Right atrium auricular region (tissue), 2 donors: ENCODE measurements around the gene GRK1. TPM values are rescaled to one million over a fixed set of nuclear protein-coding genes. Genes with fewer than 3 reads are reported as not detected.

Experiments
- DNase-seq: peaks from one replicate; pipeline ENCODE4 v3.0.0-alpha.2; 2019; ENCODE audit warnings: low spot score
- H3K27ac ChIP-seq, 2 donors: fragments of 200-600 bp; sonication (generic); 1 replicate in 1 of 2; 2 replicates in 1 of 2; pipeline ENCODE4 v1.5.1; 2016 to 2019
- H3K27me3 ChIP-seq, 2 donors: fragments of 200-600 bp; sonication (generic); one replicate each; pipeline versions ENCODE4 v1.5.1 to v1.6.0; 2017 to 2019
- H3K36me3 ChIP-seq: fragments of 200-600 bp; sonication (generic); one replicate; pipeline ENCODE4 v1.5.1; 2016
- H3K4me1 ChIP-seq, 2 donors: fragments of 200-600 bp; sonication (generic); one replicate each; pipeline versions ENCODE4 v1.5.1 to v1.6.0; 2017 to 2019
- H3K4me3 ChIP-seq, 2 donors: fragments of 200-600 bp; sonication (generic); 1 replicate in 1 of 2; 2 replicates in 1 of 2; pipeline ENCODE4 v1.5.1; 2017 to 2019; ENCODE audit warnings: mild to moderate bottlenecking in 1 of 2, moderate library complexity in 1 of 2
- H3K9me3 ChIP-seq, 2 donors: fragments of 200-600 bp; sonication (generic); one replicate each; pipeline ENCODE4 v1.5.1; 2019
- total RNA-seq, 2 donors: library from RNA; depleted of rRNA; stranded (reverse); fragments of >200 nt; gene quantifications; one replicate each; pipeline ENCODE4 v1.1.0, GENCODE V29; 2016
- TF ChIP-seq, protein P1 (sequence below), 2 donors: fragments of 200-600 bp; sonication (generic); IDR thresholded peaks; one replicate each; pipeline ENCODE4 v1.5.1; 2019; ENCODE audit warnings: antibody characterized with exemption in 2 of 2

GRK1 gene
- total RNA-seq, 2 donors from 2014 or later: not detected

DNA sequence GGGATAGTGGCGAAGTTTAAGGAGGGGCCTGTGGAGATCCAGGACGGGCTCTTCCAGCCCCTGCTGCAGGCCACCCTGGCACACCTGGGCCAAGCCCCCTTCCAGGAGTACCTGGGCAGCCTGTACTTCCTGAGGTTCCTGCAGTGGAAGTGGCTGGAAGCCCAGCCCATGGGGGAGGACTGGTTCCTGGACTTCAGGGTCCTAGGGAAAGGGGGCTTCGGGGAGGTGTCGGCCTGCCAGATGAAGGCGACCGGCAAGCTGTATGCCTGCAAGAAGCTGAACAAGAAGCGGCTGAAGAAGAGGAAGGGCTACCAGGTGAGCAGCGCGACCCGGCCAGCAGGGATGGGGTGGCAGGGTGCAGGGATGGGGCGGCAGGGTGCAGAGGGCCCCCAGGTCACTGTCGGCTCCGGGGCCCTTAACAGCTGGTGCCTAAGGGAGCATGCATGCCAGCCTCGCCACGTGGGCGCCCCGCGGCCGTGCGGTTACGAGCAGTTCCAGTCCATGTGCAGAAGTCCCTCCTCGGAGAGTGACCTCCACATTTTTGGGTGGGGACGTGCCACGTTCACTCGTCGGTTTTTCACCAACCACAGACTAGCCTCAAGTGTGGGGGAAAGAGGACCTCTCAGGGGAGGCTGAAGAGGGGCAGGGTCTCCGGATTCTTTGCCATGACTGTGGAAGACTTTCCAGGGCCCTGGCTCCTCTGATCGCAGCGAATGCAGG is 912 bp downstream of the GRK1 start:
- TF ChIP-seq, protein P1, sequence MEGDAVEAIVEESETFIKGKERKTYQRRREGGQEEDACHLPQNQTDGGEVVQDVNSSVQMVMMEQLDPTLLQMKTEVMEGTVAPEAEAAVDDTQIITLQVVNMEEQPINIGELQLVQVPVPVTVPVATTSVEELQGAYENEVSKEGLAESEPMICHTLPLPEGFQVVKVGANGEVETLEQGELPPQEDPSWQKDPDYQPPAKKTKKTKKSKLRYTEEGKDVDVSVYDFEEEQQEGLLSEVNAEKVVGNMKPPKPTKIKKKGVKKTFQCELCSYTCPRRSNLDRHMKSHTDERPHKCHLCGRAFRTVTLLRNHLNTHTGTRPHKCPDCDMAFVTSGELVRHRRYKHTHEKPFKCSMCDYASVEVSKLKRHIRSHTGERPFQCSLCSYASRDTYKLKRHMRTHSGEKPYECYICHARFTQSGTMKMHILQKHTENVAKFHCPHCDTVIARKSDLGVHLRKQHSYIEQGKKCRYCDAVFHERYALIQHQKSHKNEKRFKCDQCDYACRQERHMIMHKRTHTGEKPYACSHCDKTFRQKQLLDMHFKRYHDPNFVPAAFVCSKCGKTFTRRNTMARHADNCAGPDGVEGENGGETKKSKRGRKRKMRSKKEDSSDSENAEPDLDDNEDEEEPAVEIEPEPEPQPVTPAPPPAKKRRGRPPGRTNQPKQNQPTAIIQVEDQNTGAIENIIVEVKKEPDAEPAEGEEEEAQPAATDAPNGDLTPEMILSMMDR (IDR thresholded peaks at IDR 0.05): no peak
- Histone ChIP-seq H3K9me3 (no peaks in the 10 kb centered on the region), H3K4me1 (no peaks in the 10 kb centered on the region), H3K36me3 (no peaks in the 10 kb centered on the region), H3K27ac (no peak overlapping the region), H3K27me3 (no peaks in the 10 kb centered on the region), H3K4me3 (no peak overlapping the region)
- DNase-seq: no peak

- H3K27me3 ChIP-seq: no peaks in the 10 kb centered on the region
- H3K4me3 ChIP-seq: no peak overlapping the region
- no peak for DNase-seq
- no peaks in the 10 kb centered on the region for H3K9me3 ChIP-seq
- no peaks in the 10 kb centered on the region for H3K4me1 ChIP-seq
- H3K36me3 ChIP-seq: no peaks in the 10 kb centered on the region
- TF ChIP-seq, protein P1 (IDR thresholded peaks at IDR 0.05): no peak
- H3K27ac ChIP-seq: no peak overlapping the region
Measured at GRCh38 chr13:113668491-113668971, 1.5 kb downstream of the GRK1 start.

DNA sequence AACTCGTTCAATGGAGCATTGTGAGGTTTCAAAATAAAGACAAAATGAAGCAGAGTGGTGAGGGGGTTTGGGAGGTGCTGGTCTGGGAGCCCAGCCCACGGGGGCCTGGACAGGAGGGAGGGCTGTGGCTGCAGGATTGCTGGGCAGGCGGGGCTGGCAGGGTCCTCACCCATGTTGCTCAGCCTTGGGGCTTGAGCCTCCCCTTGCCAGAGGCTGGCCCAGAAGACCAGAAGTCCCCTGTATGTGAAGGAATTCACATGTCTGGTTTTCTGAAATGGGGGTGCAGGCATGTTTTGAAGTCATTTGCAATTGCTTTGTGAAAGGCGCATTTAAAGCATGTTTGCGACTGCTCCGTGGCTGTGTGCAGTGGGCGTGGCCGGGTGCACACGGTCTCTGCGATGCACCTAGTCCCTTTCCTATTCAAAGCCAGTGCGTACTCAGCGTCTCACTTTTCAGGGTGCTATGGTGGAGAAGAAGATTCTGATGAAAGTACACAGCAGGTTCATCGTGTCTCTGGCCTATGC is 2.3 kb downstream of the GRK1 start:
- TF ChIP-seq, protein P1 (IDR thresholded peaks at IDR 0.05): no peak
- no peak for DNase-seq
- Histone ChIP-seq H3K27ac (no peak overlapping the region), H3K27me3 (no peaks in the 10 kb centered on the region), H3K4me1 (no peaks in the 10 kb centered on the region), H3K4me3 (no peak overlapping the region), H3K9me3 (no peaks in the 10 kb centered on the region), H3K36me3 (no peaks in the 10 kb centered on the region)

DNA sequence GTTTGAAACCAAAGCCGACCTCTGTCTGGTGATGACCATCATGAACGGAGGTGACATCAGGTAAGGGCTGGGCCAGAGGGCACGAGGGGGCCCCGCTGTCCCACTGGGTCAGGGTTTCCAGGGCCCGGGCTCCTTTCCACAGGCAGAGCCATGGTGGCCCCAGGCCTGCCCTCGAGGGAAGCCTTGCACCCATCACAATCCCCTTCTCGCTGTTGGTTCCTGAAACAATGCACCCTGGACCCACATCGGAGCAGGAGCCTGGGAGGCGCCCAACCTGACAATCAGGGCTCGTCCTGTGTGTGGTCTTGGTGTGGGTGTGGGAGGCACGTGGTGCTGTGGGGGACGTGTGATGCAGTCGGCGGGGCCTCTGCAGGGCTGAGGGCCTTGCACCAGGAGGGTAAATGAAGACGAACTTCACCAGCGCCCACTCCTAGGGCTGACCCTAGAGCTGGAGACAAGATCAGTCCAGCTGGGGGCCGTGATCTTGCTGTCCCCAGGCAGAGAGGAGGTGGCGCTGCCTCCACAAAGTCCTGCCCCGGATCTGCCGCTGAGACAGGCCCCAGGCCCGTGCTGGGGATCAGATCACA is 2.8 kb downstream of the GRK1 start:
- TF ChIP-seq, protein P1 (IDR thresholded peaks at IDR 0.05): no peak
- no peaks in the 10 kb centered on the region for H3K27me3 ChIP-seq
- DNase-seq: no peak

GRCh38 chr13:113670541-113670940 is 3.5 kb downstream of the GRK1 start:
- TF ChIP-seq, protein P1 (IDR thresholded peaks at IDR 0.05): no peak
- no peak for DNase-seq
- Histone ChIP-seq H3K27me3 (no peaks in the 10 kb centered on the region), H3K36me3 (no peaks in the 10 kb centered on the region), H3K4me3 (no peak overlapping the region), H3K9me3 (no peaks in the 10 kb centered on the region), H3K4me1 (no peaks in the 10 kb centered on the region), H3K27ac (no peak overlapping the region)

More for the DNA sequence above, 2.8 kb downstream of the GRK1 start:
- H3K36me3 ChIP-seq: no peaks in the 10 kb centered on the region
- H3K4me1 ChIP-seq: no peaks in the 10 kb centered on the region
- H3K9me3 ChIP-seq: no peaks in the 10 kb centered on the region
- no peak overlapping the region for H3K4me3 ChIP-seq
- H3K27ac ChIP-seq: no peak overlapping the region
